WTC11 (cell line): Measurements from ENCODE around the gene LRRC57. TPM values are rescaled to one million over a fixed set of nuclear protein-coding genes. Genes with fewer than 3 reads are reported as not detected.

Experiments
- ATAC-seq: fragments of 200-7000 bp; cut with Tn5 transposase; 2 replicates; pipeline ENCODE4 v1.10.0; 2021; ENCODE audit warnings: mild to moderate bottlenecking, moderate library complexity
- CTCF ChIA-PET: fragments of 300-600 bp; sonication (Branson Sonifier 250); formaldehyde crosslinking; loops from one replicate; lab custom pipeline; 2021; ENCODE audit warnings: antibody characterized with exemption; lab: Charles Lee
- POLR2A ChIA-PET: fragments of 350-600 bp; sonication (Branson Sonifier 250); formaldehyde crosslinking; loops from one replicate; lab custom pipeline; 2021; ENCODE audit warnings: antibody characterized with exemption; lab: Charles Lee
- DNase-seq: peaks from one replicate; pipeline ENCODE4 v3.0.0; 2021; ENCODE audit warnings: low spot score
- H3K27ac Mint-ChIP-seq: 2 replicates; pipeline ENCODE4 v1.8.0; 2021; ENCODE audit warnings: mixed read lengths
- H3K27me3 Mint-ChIP-seq: 2 replicates; pipeline ENCODE4 v1.8.0; 2021; ENCODE audit warnings: low read depth, mild to moderate bottlenecking, moderate library complexity, mixed read lengths
- H3K36me3 Mint-ChIP-seq: 2 replicates; pipeline ENCODE4 v1.8.0; 2021; ENCODE audit warnings: mixed read lengths
- H3K4me1 Mint-ChIP-seq: 2 replicates; pipeline ENCODE4 v1.8.0; 2022; ENCODE audit warnings: mixed read lengths
- H3K4me3 Mint-ChIP-seq: 2 replicates; pipeline ENCODE4 v1.8.0; 2021; ENCODE audit warnings: mild to moderate bottlenecking, moderate library complexity, mixed read lengths
- H3K9me3 Mint-ChIP-seq: 2 replicates; pipeline ENCODE4 v1.8.0; 2021; ENCODE audit warnings: mixed read lengths
- ATF3 ChIP-seq: sonication (generic); formaldehyde crosslinking; conservative IDR thresholded peaks from 2 replicates; pipeline ENCODE4 v1.8.1; 2022; ENCODE audit warnings: mild to moderate bottlenecking, missing genetic modification reagents
- CDX4 ChIP-seq: fragments of 250-450 bp; sonication (Bioruptor Pico); IDR thresholded peaks from 2 replicates; pipeline ENCODE4 v1.9.0; 2021; ENCODE audit warnings: moderate library complexity, mild to moderate bottlenecking, inconsistent platforms, borderline replicate concordance
- ETV6 ChIP-seq: sonication (generic); formaldehyde crosslinking; IDR thresholded peaks from 2 replicates; pipeline ENCODE4 v1.8.1; 2022; ENCODE audit warnings: mild to moderate bottlenecking, missing genetic modification reagents
- GTF2I ChIP-seq: fragments of 250-450 bp; sonication (Bioruptor Pico); conservative IDR thresholded peaks from 2 replicates; pipeline ENCODE4 v1.4.0; 2021; ENCODE audit warnings: mild to moderate bottlenecking
- KAT7 ChIP-seq: sonication (generic); formaldehyde crosslinking; IDR thresholded peaks from 2 replicates; pipeline ENCODE4 v1.8.1; 2023; ENCODE audit warnings: missing genetic modification reagents, mild to moderate bottlenecking, borderline replicate concordance
- MYBL2 ChIP-seq: sonication (generic); formaldehyde crosslinking; IDR thresholded peaks from 2 replicates; pipeline ENCODE4 v1.8.1; 2023; ENCODE audit warnings: mild to moderate bottlenecking, moderate library complexity, missing genetic modification reagents
- NFYB ChIP-seq: sonication (generic); formaldehyde crosslinking; conservative IDR thresholded peaks from 2 replicates; pipeline ENCODE4 v1.8.0; 2022; ENCODE audit warnings: low read depth, missing genetic modification reagents
- OVOL2 ChIP-seq: fragments of 250-450 bp; sonication (Bioruptor Pico); IDR thresholded peaks from 2 replicates; pipeline ENCODE4 v1.9.0; 2021; ENCODE audit warnings: mild to moderate bottlenecking, borderline replicate concordance
- PRRX2 ChIP-seq: fragments of 250-450 bp; sonication (Bioruptor Pico); IDR thresholded peaks from 2 replicates; pipeline ENCODE4 v1.8.0; 2021; ENCODE audit warnings: mild to moderate bottlenecking
- SMAD3 ChIP-seq: sonication (generic); formaldehyde crosslinking; IDR thresholded peaks from 2 replicates; pipeline ENCODE4 v1.8.0; 2022; ENCODE audit warnings: missing genetic modification reagents, mild to moderate bottlenecking, borderline replicate concordance
- TCF7 ChIP-seq: sonication (generic); formaldehyde crosslinking; IDR thresholded peaks from 2 replicates; pipeline ENCODE4 v1.8.0; 2022; ENCODE audit warnings: mild to moderate bottlenecking, low read depth, missing genetic modification reagents, moderate library complexity
- USF2 ChIP-seq: sonication (generic); formaldehyde crosslinking; IDR thresholded peaks from 2 replicates; pipeline ENCODE4 v1.8.1; 2023; ENCODE audit warnings: mild to moderate bottlenecking, missing genetic modification reagents, moderate library complexity
- ZBTB43 ChIP-seq: sonication (generic); formaldehyde crosslinking; IDR thresholded peaks from 2 replicates; pipeline ENCODE4 v1.8.1; 2023; ENCODE audit warnings: mild to moderate bottlenecking, missing genetic modification reagents
- ZNF396 ChIP-seq: fragments of 250-450 bp; sonication (Bioruptor Pico); IDR thresholded peaks from 2 replicates; pipeline ENCODE4 v1.8.0; 2021; ENCODE audit warnings: mild to moderate bottlenecking, moderate library complexity, borderline replicate concordance
- ZNF416 ChIP-seq: fragments of 250-450 bp; sonication (Bioruptor Pico); IDR thresholded peaks from 2 replicates; pipeline ENCODE4 v1.9.0; 2021; ENCODE audit warnings: mild to moderate bottlenecking, inconsistent platforms
- ZNF423 ChIP-seq: fragments of 250-450 bp; sonication (Bioruptor Pico); IDR thresholded peaks from 2 replicates; pipeline ENCODE4 v2.1.2; 2022; ENCODE audit warnings: mild to moderate bottlenecking, moderate library complexity
- ZNF532 ChIP-seq: fragments of 250-450 bp; sonication (Bioruptor Pico); IDR thresholded peaks from 2 replicates; pipeline ENCODE4 v1.9.0; 2021; ENCODE audit warnings: mild to moderate bottlenecking, borderline replicate concordance
- total RNA-seq: library from RNA; stranded (reverse); gene quantifications from 3 replicates; pipeline ENCODE4 v1.2.3, GENCODE V29; 2021
- TF ChIP-seq, protein P1 (sequence below): sonication (generic); formaldehyde crosslinking; IDR thresholded peaks from 2 replicates; pipeline ENCODE4 v1.8.1; 2022; ENCODE audit warnings: low read depth, missing genetic modification reagents, borderline replicate concordance

LRRC57 gene
- total RNA-seq, 1 experiment from 2014 or later = 13.3 TPM

- no peak for TF ChIP-seq KAT7 (CRISPR knock-in tag)
- TF ChIP-seq ZNF416 = no peak
These were observed 44.5 kb upstream of the LRRC57 start (continued) for GRCh38 chr15:42593143-42593542.

- ChIA-PET CTCF (interaction anchor here (2.5 kb wide), 1 partner anchor 27 kb away, joined by 16 read pairs; no protein-coding TSS in a partner anchor), POLR2A (no interaction called here)
- Mint-ChIP-seq H3K4me3 (no peak overlapping the region), H3K9me3 (no peaks in the 10 kb centered on the region), H3K36me3 (no peaks in the 10 kb centered on the region), H3K4me1 (peaks cover 13% of the 10 kb centered on the region), H3K27ac (no peak overlapping the region), H3K27me3 (no peaks in the 10 kb centered on the region)
- DNase-seq (no peak), ATAC-seq (no peak)
- no peak for TF ChIP-seq TCF7 (CRISPR knock-in tag)
- no peak for TF ChIP-seq ZNF396 (CRISPR knock-in tag)
- no peak for TF ChIP-seq USF2 (CRISPR knock-in tag)
- no peak for TF ChIP-seq GTF2I (CRISPR knock-in tag)
- TF ChIP-seq ZNF532 = no peak
- TF ChIP-seq SMAD3 (CRISPR knock-in tag) = no peak
- TF ChIP-seq ZNF423 (CRISPR knock-in tag) = no peak
- TF ChIP-seq OVOL2 (CRISPR knock-in tag) = no peak
- no peak for TF ChIP-seq MYBL2 (CRISPR knock-in tag)
These were observed 44.1 kb upstream of the LRRC57 start for GRCh38 chr15:42592716-42593115.

GRCh38 chr15:42591238-42591934 is 42.8 kb upstream of the LRRC57 start:
- H3K27ac Mint-ChIP-seq = peak overlapping the region; percentile 57; the same call in 1 of the 2 replicates
- H3K4me1 Mint-ChIP-seq = peaks cover 13% of the 10 kb centered on the region
- H3K9me3 Mint-ChIP-seq = no peaks in the 10 kb centered on the region
- ATAC-seq (peak; percentile 84), DNase-seq (no peak)
- no peaks in the 10 kb centered on the region for H3K36me3 Mint-ChIP-seq
- CTCF ChIA-PET = interaction anchor here (0.6 to 2.5 kb wide), 16 partner anchors 8 to 503 kb away, joined by 3 to 28 read pairs (median 4); partner anchors contain the start of genes HAUS2, LRRC57, STARD9 and ZNF106
- TF ChIP-seq ATF3 (CRISPR knock-in tag) = no peak
- TF ChIP-seq ETV6 (CRISPR knock-in tag) = no peak
- TF ChIP-seq CDX4 = no peak
- TF ChIP-seq, protein P1, sequence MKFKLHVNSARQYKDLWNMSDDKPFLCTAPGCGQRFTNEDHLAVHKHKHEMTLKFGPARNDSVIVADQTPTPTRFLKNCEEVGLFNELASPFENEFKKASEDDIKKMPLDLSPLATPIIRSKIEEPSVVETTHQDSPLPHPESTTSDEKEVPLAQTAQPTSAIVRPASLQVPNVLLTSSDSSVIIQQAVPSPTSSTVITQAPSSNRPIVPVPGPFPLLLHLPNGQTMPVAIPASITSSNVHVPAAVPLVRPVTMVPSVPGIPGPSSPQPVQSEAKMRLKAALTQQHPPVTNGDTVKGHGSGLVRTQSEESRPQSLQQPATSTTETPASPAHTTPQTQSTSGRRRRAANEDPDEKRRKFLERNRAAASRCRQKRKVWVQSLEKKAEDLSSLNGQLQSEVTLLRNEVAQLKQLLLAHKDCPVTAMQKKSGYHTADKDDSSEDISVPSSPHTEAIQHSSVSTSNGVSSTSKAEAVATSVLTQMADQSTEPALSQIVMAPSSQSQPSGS (CRISPR knock-in tag) = no peak
- TF ChIP-seq ZBTB43 (CRISPR knock-in tag) = no peak
- TF ChIP-seq PRRX2 (CRISPR knock-in tag) = no peak
- TF ChIP-seq NFYB (CRISPR knock-in tag) = no peak
- no peak for TF ChIP-seq SMAD3 (CRISPR knock-in tag)
- POLR2A ChIA-PET = interaction anchor here (1.3 kb wide), 1 partner anchor 10 kb away, joined by 3 read pairs; no protein-coding TSS in a partner anchor
- H3K27me3 Mint-ChIP-seq = no peaks in the 10 kb centered on the region
- H3K4me3 Mint-ChIP-seq = no peak overlapping the region
